ENCODE data around the gene ATP1B1. TPM values are rescaled to one million over a fixed set of nuclear protein-coding genes. Genes with fewer than 3 reads are reported as not detected.

ATP1B1 gene
- total RNA-seq, 1 experiment from 2014 or later: 40.7 TPM

DNA sequence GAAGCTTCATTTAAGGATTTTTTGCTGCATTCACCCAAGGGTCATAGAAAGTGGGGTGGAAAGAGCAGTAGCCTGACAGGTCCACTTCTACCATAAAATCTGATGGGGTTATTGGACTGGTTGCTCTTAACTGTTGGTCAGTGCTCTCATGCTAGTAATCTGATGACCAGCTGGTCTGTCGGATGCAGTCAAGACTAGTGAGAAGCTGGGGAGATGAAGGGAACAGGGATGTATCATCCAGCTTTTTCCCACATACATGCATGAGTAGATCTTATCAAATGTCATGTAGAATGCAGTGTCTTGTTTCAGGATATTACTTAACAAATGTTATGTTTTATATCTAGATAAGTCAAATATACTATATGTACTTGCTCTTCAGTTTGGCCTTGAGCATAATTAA lies 11.1 kb downstream of the ATP1B1 start:
- CTCF ChIA-PET: no interaction called here

DNA sequence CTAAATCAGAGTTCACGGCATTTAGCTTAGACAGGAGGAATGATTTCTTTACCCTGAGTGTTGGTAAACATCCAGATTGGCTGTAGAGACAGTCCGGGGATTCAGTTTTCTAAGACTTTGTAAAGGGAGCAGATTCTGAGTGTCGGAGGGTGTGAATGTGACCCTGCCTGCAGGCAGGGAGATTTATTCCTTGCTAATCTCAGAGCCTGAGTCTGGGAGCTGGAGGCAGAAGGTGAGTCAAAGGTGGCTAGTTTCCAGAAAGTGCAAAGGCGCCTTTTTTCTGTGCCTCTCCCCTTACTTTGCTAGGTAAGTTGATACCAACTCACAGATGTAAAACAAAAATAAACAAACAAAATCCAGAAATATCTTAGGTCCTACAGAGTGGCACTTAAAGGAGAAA lies 11.7 kb downstream of the ATP1B1 start:
- CTCF ChIA-PET: no interaction called here
- ATAC-seq (no peak), DNase-seq (ENCODE audit: low spot score) (no peak)
- H3K4me3 Mint-ChIP-seq: no peak overlapping the region
- H3K36me3 Mint-ChIP-seq: peaks cover 24% of the 10 kb centered on the region
- peaks cover 23% of the 10 kb centered on the region for H3K4me1 Mint-ChIP-seq
- no peaks in the 10 kb centered on the region for H3K9me3 Mint-ChIP-seq
- H3K27ac Mint-ChIP-seq: no peak overlapping the region
- H3K27me3 Mint-ChIP-seq (ENCODE audit: low read depth): no peaks in the 10 kb centered on the region
- POLR2A ChIA-PET: interaction anchor here (0.8 kb wide), 1 partner anchor 1067 kb away, joined by 3 read pairs; no protein-coding TSS in a partner anchor
- TF ChIP-seq ZNF219 (CRISPR knock-in tag; IDR thresholded peaks at IDR 0.05; ENCODE audit: borderline replicate concordance) (no peak), FOXK1 (CRISPR knock-in tag; IDR thresholded peaks at IDR 0.05) (no peak), ZNF423 (CRISPR knock-in tag; IDR thresholded peaks at IDR 0.05) (no peak), TCF7 (CRISPR knock-in tag; IDR thresholded peaks at IDR 0.05; ENCODE audit: low read depth) (no peak), JUN (CRISPR knock-in tag; IDR thresholded peaks at IDR 0.05) (no peak), TEAD4 (CRISPR knock-in tag; IDR thresholded peaks at IDR 0.05) (no peak), RELA (CRISPR knock-in tag; IDR thresholded peaks at IDR 0.05; ENCODE audit: borderline replicate concordance) (no peak), ZBTB21 (CRISPR knock-in tag; IDR thresholded peaks at IDR 0.05; ENCODE audit: borderline replicate concordance) (no peak), ZNF671 (CRISPR knock-in tag; IDR thresholded peaks at IDR 0.05) (no peak), NR3C1 (CRISPR knock-in tag; conservative IDR thresholded peaks at IDR 0.05; ENCODE audit: low read depth) (no peak)
- TF ChIP-seq, protein P1, sequence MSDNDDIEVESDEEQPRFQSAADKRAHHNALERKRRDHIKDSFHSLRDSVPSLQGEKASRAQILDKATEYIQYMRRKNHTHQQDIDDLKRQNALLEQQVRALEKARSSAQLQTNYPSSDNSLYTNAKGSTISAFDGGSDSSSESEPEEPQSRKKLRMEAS (CRISPR knock-in tag; IDR thresholded peaks at IDR 0.05): no peak
- TF ChIP-seq, protein P2, sequence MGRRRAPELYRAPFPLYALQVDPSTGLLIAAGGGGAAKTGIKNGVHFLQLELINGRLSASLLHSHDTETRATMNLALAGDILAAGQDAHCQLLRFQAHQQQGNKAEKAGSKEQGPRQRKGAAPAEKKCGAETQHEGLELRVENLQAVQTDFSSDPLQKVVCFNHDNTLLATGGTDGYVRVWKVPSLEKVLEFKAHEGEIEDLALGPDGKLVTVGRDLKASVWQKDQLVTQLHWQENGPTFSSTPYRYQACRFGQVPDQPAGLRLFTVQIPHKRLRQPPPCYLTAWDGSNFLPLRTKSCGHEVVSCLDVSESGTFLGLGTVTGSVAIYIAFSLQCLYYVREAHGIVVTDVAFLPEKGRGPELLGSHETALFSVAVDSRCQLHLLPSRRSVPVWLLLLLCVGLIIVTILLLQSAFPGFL (CRISPR knock-in tag; IDR thresholded peaks at IDR 0.05; ENCODE audit: borderline replicate concordance): no peak
- TF ChIP-seq, protein P3, sequence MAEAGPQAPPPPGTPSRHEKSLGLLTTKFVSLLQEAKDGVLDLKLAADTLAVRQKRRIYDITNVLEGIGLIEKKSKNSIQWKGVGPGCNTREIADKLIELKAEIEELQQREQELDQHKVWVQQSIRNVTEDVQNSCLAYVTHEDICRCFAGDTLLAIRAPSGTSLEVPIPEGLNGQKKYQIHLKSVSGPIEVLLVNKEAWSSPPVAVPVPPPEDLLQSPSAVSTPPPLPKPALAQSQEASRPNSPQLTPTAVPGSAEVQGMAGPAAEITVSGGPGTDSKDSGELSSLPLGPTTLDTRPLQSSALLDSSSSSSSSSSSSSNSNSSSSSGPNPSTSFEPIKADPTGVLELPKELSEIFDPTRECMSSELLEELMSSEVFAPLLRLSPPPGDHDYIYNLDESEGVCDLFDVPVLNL (CRISPR knock-in tag; IDR thresholded peaks at IDR 0.05; ENCODE audit: borderline replicate concordance, low read depth): no peak
- TF ChIP-seq, protein P4, sequence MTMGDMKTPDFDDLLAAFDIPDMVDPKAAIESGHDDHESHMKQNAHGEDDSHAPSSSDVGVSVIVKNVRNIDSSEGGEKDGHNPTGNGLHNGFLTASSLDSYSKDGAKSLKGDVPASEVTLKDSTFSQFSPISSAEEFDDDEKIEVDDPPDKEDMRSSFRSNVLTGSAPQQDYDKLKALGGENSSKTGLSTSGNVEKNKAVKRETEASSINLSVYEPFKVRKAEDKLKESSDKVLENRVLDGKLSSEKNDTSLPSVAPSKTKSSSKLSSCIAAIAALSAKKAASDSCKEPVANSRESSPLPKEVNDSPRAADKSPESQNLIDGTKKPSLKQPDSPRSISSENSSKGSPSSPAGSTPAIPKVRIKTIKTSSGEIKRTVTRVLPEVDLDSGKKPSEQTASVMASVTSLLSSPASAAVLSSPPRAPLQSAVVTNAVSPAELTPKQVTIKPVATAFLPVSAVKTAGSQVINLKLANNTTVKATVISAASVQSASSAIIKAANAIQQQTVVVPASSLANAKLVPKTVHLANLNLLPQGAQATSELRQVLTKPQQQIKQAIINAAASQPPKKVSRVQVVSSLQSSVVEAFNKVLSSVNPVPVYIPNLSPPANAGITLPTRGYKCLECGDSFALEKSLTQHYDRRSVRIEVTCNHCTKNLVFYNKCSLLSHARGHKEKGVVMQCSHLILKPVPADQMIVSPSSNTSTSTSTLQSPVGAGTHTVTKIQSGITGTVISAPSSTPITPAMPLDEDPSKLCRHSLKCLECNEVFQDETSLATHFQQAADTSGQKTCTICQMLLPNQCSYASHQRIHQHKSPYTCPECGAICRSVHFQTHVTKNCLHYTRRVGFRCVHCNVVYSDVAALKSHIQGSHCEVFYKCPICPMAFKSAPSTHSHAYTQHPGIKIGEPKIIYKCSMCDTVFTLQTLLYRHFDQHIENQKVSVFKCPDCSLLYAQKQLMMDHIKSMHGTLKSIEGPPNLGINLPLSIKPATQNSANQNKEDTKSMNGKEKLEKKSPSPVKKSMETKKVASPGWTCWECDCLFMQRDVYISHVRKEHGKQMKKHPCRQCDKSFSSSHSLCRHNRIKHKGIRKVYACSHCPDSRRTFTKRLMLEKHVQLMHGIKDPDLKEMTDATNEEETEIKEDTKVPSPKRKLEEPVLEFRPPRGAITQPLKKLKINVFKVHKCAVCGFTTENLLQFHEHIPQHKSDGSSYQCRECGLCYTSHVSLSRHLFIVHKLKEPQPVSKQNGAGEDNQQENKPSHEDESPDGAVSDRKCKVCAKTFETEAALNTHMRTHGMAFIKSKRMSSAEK (CRISPR knock-in tag; IDR thresholded peaks at IDR 0.05; ENCODE audit: borderline replicate concordance): no peak

More for the DNA sequence above, 11.1 kb downstream of the ATP1B1 start:
- POLR2A ChIA-PET: interaction anchor here (0.8 kb wide), 1 partner anchor 1068 kb away, joined by 3 read pairs; no protein-coding TSS in a partner anchor
- H3K27me3 Mint-ChIP-seq (ENCODE audit: low read depth): no peaks in the 10 kb centered on the region
- DNase-seq (ENCODE audit: low spot score) (no peak), ATAC-seq (no peak)
- H3K27ac Mint-ChIP-seq: no peak overlapping the region
- H3K36me3 Mint-ChIP-seq: peaks cover 28% of the 10 kb centered on the region
- TF ChIP-seq, protein P5, sequence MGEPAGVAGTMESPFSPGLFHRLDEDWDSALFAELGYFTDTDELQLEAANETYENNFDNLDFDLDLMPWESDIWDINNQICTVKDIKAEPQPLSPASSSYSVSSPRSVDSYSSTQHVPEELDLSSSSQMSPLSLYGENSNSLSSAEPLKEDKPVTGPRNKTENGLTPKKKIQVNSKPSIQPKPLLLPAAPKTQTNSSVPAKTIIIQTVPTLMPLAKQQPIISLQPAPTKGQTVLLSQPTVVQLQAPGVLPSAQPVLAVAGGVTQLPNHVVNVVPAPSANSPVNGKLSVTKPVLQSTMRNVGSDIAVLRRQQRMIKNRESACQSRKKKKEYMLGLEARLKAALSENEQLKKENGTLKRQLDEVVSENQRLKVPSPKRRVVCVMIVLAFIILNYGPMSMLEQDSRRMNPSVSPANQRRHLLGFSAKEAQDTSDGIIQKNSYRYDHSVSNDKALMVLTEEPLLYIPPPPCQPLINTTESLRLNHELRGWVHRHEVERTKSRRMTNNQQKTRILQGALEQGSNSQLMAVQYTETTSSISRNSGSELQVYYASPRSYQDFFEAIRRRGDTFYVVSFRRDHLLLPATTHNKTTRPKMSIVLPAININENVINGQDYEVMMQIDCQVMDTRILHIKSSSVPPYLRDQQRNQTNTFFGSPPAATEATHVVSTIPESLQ (CRISPR knock-in tag; IDR thresholded peaks at IDR 0.05): no peak
- TF ChIP-seq, protein P6, sequence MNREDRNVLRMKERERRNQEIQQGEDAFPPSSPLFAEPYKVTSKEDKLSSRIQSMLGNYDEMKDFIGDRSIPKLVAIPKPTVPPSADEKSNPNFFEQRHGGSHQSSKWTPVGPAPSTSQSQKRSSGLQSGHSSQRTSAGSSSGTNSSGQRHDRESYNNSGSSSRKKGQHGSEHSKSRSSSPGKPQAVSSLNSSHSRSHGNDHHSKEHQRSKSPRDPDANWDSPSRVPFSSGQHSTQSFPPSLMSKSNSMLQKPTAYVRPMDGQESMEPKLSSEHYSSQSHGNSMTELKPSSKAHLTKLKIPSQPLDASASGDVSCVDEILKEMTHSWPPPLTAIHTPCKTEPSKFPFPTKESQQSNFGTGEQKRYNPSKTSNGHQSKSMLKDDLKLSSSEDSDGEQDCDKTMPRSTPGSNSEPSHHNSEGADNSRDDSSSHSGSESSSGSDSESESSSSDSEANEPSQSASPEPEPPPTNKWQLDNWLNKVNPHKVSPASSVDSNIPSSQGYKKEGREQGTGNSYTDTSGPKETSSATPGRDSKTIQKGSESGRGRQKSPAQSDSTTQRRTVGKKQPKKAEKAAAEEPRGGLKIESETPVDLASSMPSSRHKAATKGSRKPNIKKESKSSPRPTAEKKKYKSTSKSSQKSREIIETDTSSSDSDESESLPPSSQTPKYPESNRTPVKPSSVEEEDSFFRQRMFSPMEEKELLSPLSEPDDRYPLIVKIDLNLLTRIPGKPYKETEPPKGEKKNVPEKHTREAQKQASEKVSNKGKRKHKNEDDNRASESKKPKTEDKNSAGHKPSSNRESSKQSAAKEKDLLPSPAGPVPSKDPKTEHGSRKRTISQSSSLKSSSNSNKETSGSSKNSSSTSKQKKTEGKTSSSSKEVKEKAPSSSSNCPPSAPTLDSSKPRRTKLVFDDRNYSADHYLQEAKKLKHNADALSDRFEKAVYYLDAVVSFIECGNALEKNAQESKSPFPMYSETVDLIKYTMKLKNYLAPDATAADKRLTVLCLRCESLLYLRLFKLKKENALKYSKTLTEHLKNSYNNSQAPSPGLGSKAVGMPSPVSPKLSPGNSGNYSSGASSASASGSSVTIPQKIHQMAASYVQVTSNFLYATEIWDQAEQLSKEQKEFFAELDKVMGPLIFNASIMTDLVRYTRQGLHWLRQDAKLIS (CRISPR knock-in tag; IDR thresholded peaks at IDR 0.05; ENCODE audit: borderline replicate concordance): no peak
- TF ChIP-seq, protein P7, sequence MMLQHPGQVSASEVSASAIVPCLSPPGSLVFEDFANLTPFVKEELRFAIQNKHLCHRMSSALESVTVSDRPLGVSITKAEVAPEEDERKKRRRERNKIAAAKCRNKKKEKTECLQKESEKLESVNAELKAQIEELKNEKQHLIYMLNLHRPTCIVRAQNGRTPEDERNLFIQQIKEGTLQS (CRISPR knock-in tag; conservative IDR thresholded peaks at IDR 0.05): no peak
- H3K9me3 Mint-ChIP-seq: no peaks in the 10 kb centered on the region
- no peak overlapping the region for H3K4me3 Mint-ChIP-seq
- peaks cover 28% of the 10 kb centered on the region for H3K4me1 Mint-ChIP-seq

Measured in WTC11 (cell line).